ENCODE results near the gene GDF11. TPM values are rescaled to one million over a fixed set of nuclear protein-coding genes. Genes with fewer than 3 reads are reported as not detected.

The GDF11 gene
- total RNA-seq, 6 experiments from 2014 or later, result 0.25 to 0.95 (median 0.54) TPM

DNA sequence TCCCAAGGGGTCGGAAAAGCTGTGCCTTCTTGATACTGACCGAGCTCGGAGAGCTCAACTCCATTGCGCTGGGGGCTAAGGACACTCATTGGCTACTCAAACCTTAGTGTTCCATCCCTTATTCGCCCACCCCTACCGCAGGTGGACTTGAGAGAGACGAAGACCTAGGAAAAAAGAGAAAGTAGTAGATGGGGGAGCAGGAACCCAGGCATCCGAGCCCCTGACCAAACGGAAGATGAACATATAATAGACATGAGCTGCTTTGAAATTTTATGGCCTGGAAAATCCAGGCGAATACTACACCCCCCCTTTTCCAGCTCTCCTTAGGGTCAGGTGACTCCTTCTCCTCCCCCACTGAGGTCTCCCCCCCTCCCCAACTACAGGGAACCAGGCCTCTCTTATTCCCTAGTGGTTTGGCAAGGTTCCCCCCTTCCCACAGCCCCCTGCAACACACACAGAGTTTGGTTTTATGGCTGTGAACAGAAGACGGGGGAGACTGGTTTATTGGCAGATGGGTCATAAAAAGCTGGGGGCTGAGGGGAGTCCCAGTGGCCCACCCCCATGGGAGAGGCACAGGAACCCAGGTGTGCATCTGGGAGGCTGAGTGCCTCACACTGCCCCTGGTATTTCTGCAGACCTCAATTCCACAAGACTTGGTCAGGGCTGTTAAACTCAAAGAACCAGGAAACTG is 1.6 kb downstream of the GDF11 start:
- ATAC-seq (no peak), DNase-seq (no peak)
- intact Hi-C loops (cut with DNase I), result loop anchor here (5.0 to 10.0 kb wide), 3 partner anchors 50 to 193 kb away; partner anchors contain the start of gene DGKA (in 1 of the 2)
- Histone ChIP-seq H3K4me1 (peaks cover 0 to 8% (median 0%) of the 10 kb centered on the region in 4 donors), H3K4me3 (peak overlapping the region in 2 of 3 donors; percentile 48 to 52), H3K27ac (no peak overlapping the region), H3K27me3 (no peaks in the 10 kb centered on the region), H3K36me3 (no peaks in the 10 kb centered on the region), H3K9me3 (no peaks in the 10 kb centered on the region)
- TF ChIP-seq CTCF (IDR thresholded peaks at IDR 0.05) (no peak), POLR2A (IDR thresholded peaks at IDR 0.05) (no peak)
- WGBS (ENCODE audit: insufficient coverage, low coverage, low lambda C conversion rate, missing lambda C conversion rate), result 38% methylated on average over 11 of the region's 11 CpGs

GRCh38 chr12:55745361-55746173 is 2.6 kb downstream of the GDF11 start:
- ATAC-seq, result peak in 2 of 4 donors; percentile 9 to 12
- H3K9me3 ChIP-seq, result no peaks in the 10 kb centered on the region
- WGBS (ENCODE audit: insufficient coverage, low coverage, low lambda C conversion rate, missing lambda C conversion rate), result 26% methylated on average over 13 of the region's 13 CpGs
- H3K4me3 ChIP-seq, result no peak overlapping the region
- TF ChIP-seq CTCF (IDR thresholded peaks at IDR 0.05) (no peak), POLR2A (IDR thresholded peaks at IDR 0.05) (no peak)
- no peaks in the 10 kb centered on the region for H3K36me3 ChIP-seq
- no peaks in the 10 kb centered on the region for H3K27me3 ChIP-seq
- H3K4me1 ChIP-seq, result peaks cover 0 to 8% (median 0%) of the 10 kb centered on the region in 4 donors
- H3K27ac ChIP-seq, result no peak overlapping the region
- no peak for DNase-seq
- intact Hi-C loops (cut with DNase I), result loop anchor here in 1 of 2 donors (10.0 kb wide), 2 partner anchors 49 to 189 kb away; partner anchors contain the start of gene DGKA

DNA sequence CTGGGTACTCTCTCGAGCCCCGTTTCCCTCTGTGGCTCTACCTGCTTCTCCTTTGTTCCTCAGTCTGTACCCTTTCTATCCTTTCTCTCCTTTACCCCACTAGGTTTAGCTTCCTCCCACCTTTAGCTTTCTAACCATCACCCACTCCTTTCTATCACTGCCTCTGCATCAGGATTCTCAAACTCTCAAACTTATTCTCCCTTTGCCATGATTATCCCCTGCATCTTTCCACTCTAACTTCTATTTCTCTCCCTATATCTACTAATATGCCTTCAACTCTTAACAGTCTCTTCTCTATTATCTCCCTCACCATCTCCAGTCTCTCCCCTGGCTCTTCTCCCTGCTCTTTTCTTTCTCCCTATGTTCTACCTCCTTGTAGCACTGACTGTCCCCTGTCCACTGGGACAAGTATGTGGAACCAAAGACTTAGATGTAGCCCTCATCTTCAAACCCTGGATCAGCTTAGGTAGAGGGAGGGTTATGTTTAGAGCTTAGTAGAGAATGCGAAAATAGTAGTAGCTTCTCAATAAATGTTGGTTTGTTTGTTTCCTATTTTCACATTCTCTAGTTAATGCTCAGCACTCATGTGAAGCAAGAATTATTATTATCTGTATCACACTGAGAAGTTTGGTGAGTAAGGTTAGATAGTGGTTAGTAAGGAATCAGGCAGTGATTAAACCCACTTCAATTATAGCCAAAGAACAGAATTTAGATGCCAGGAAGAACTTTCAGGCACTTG is 3.4 kb downstream of the GDF11 start:
- 45% methylated on average over 3 of the region's 3 CpGs for WGBS (ENCODE audit: insufficient coverage, low coverage, low lambda C conversion rate, missing lambda C conversion rate)
- no peak for TF ChIP-seq CTCF (IDR thresholded peaks at IDR 0.05)
- no peak for TF ChIP-seq POLR2A (IDR thresholded peaks at IDR 0.05)
- no peak overlapping the region for H3K27ac ChIP-seq
- no peaks in the 10 kb centered on the region for H3K27me3 ChIP-seq
- peaks cover 0 to 1% (median 0%) of the 10 kb centered on the region in 4 donors for H3K36me3 ChIP-seq
- no peaks in the 10 kb centered on the region for H3K9me3 ChIP-seq
- H3K4me1 ChIP-seq, result peaks cover 0 to 8% (median 0%) of the 10 kb centered on the region in 4 donors
- DNase-seq, result no peak
- intact Hi-C loops (cut with DNase I), result loop anchor here in 1 of 2 donors (10.0 kb wide), 2 partner anchors 48 to 188 kb away; partner anchors contain the start of gene DGKA
- H3K4me3 ChIP-seq, result no peak overlapping the region
- ATAC-seq, result no peak

DNA sequence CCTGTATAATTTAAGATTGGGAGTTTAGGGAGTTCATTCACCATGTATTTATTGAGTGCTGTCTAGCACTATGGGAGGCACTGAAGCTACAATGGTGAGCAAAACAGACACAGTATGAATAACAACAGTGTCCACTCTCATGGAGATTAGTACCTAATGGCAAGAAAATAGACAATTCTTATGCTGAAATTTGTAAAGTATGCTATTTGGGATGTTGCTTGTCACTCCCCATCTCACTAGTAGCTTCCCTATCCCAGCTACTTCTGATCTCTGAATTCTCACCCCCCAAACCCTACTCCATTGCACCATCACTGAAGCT is 4.0 kb downstream of the GDF11 start:
- peaks cover 0 to 8% (median 0%) of the 10 kb centered on the region in 4 donors for H3K4me1 ChIP-seq
- H3K27me3 ChIP-seq, result no peaks in the 10 kb centered on the region
- no peaks in the 10 kb centered on the region for H3K9me3 ChIP-seq
- DNase-seq (no peak), ATAC-seq (no peak)
- H3K36me3 ChIP-seq, result peaks cover 0 to 6% (median 0%) of the 10 kb centered on the region in 4 donors
- no peak overlapping the region for H3K4me3 ChIP-seq
- TF ChIP-seq POLR2A (IDR thresholded peaks at IDR 0.05) (no peak), CTCF (IDR thresholded peaks at IDR 0.05) (no peak)
- intact Hi-C loops (cut with DNase I), result loop anchor here in 1 of 2 donors (10.0 kb wide), 2 partner anchors 48 to 188 kb away; partner anchors contain the start of gene DGKA
- no peak overlapping the region for H3K27ac ChIP-seq
